Uterus (tissue), 4 donors: Measurements from ENCODE around the gene LASP1. TPM values are rescaled to one million over a fixed set of nuclear protein-coding genes. Genes with fewer than 3 reads are reported as not detected.

Experiments used
- DNase-seq, 2 donors: peaks; one replicate each; pipeline ENCODE4 v3.0.0-alpha.2; 2019 to 2020
- H3K27ac ChIP-seq, 2 donors: fragments of 200-600 bp; sonication (generic); 1 replicate in 1 of 2; 2 replicates in 1 of 2; pipeline ENCODE4 v1.5.1; 2016 to 2018
- H3K27me3 ChIP-seq, 2 donors: fragments of 200-600 bp; sonication (generic); one replicate each; pipeline ENCODE4 v1.5.1; 2018 to 2019; ENCODE audit warnings: control low read depth in 1 of 2
- H3K36me3 ChIP-seq, 2 donors: fragments of 200-600 bp; sonication (generic); one replicate each; pipeline ENCODE4 v1.5.1; 2019; ENCODE audit warnings: control low read depth in 1 of 2
- H3K4me1 ChIP-seq, 2 donors: fragments of 200-600 bp; sonication (generic); one replicate each; pipeline ENCODE4 v1.5.1; 2018 to 2019; ENCODE audit warnings: control low read depth in 1 of 2
- H3K4me3 ChIP-seq, 2 donors: fragments of 200-600 bp; sonication (generic); 1 replicate in 1 of 2; 2 replicates in 1 of 2; pipeline ENCODE4 v1.5.1; 2018 to 2019; ENCODE audit warnings: mild to moderate bottlenecking in 1 of 2
- H3K9me3 ChIP-seq, 2 donors: fragments of 200-600 bp; sonication (generic); one replicate each; pipeline ENCODE4 v1.5.1; 2019; ENCODE audit warnings: control low read depth in 1 of 2
- POLR2A ChIP-seq, 2 donors: fragments of 450-650 bp; IDR thresholded peaks; one replicate each; pipeline ENCODE4 v1.6.1; 2016; ENCODE audit warnings: antibody characterized with exemption in 2 of 2, mild to moderate bottlenecking in 1 of 2, moderate library complexity in 1 of 2
- intact Hi-C: fragments of 100-400 bp; cut with DNase I; formaldehyde crosslinking; loops from one replicate; pipeline ENCODE4 v1.15.1; 2023; ENCODE audit warnings: low total_unique reads
- total RNA-seq, 4 donors: library from RNA; depleted of rRNA in 3 of 4; stranded (reverse); fragments of >200 nt in 3 of 4; gene quantifications; one replicate each; pipeline versions ENCODE4 v1.1.0 to v1.2.4, GENCODE V29; 2014 to 2023
- TF ChIP-seq, protein P1 (sequence below), 4 experiments: fragments of 200-600 bp in 2 of 4; fragments of 450-650 bp in 2 of 4; sonication (generic) in 2 of 4; IDR thresholded peaks; one replicate each; pipeline ENCODE4 v1.5.1; 2016 to 2019; ENCODE audit warnings: antibody characterized with exemption in 4 of 4, mild to moderate bottlenecking in 2 of 4, moderate library complexity in 1 of 4
- donor health status: DM: yes; HTN: yes; CAD: no.

LASP1 gene
- total RNA-seq, 4 donors from 2014 or later: 21.2 to 119 (median 58.2) TPM

GRCh38 chr17:38905375-38905774, 35.5 kb downstream of the LASP1 start:
- H3K36me3 ChIP-seq: no peaks in the 10 kb centered on the region

GRCh38 chr17:38906460-38907228, 36.8 kb downstream of the LASP1 start:
- TF ChIP-seq, protein P1, sequence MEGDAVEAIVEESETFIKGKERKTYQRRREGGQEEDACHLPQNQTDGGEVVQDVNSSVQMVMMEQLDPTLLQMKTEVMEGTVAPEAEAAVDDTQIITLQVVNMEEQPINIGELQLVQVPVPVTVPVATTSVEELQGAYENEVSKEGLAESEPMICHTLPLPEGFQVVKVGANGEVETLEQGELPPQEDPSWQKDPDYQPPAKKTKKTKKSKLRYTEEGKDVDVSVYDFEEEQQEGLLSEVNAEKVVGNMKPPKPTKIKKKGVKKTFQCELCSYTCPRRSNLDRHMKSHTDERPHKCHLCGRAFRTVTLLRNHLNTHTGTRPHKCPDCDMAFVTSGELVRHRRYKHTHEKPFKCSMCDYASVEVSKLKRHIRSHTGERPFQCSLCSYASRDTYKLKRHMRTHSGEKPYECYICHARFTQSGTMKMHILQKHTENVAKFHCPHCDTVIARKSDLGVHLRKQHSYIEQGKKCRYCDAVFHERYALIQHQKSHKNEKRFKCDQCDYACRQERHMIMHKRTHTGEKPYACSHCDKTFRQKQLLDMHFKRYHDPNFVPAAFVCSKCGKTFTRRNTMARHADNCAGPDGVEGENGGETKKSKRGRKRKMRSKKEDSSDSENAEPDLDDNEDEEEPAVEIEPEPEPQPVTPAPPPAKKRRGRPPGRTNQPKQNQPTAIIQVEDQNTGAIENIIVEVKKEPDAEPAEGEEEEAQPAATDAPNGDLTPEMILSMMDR (IDR thresholded peaks at IDR 0.05): no peak
- no peak for TF ChIP-seq POLR2A (IDR thresholded peaks at IDR 0.05)
- peaks cover 0 to 14% of the 10 kb centered on the region in 2 donors for H3K4me1 ChIP-seq
- intact Hi-C loops: no loop called here
- no peaks in the 10 kb centered on the region for H3K27me3 ChIP-seq
- no peak overlapping the region for H3K4me3 ChIP-seq
- no peak for DNase-seq
- peak overlapping the region in 1 of 2 donors; percentile 69 for H3K27ac ChIP-seq
- H3K9me3 ChIP-seq: no peaks in the 10 kb centered on the region
- no peaks in the 10 kb centered on the region for H3K36me3 ChIP-seq

More at GRCh38 chr17:38905375-38905774, 35.5 kb downstream of the LASP1 start:
- intact Hi-C loops: no loop called here
- Histone ChIP-seq H3K4me1 (peaks cover 0 to 27% of the 10 kb centered on the region in 2 donors), H3K27ac (peak overlapping the region in 1 of 2 donors; percentile 69), H3K9me3 (no peaks in the 10 kb centered on the region), H3K4me3 (no peak overlapping the region), H3K27me3 (no peaks in the 10 kb centered on the region)
- DNase-seq: no peak
- no peak for TF ChIP-seq POLR2A (IDR thresholded peaks at IDR 0.05)
- TF ChIP-seq, protein P1 (IDR thresholded peaks at IDR 0.05): no peak

- H3K4me1 ChIP-seq: peaks cover 6 to 15% of the 10 kb centered on the region in 2 donors
- no peaks in the 10 kb centered on the region for H3K36me3 ChIP-seq
- no peak overlapping the region for H3K4me3 ChIP-seq
- H3K9me3 ChIP-seq: no peaks in the 10 kb centered on the region
- no peak for DNase-seq
- TF ChIP-seq, protein P1 (IDR thresholded peaks at IDR 0.05): no peak
- intact Hi-C loops: no loop called here
- peak overlapping the region; percentile 53 to 62 for H3K27ac ChIP-seq
- H3K27me3 ChIP-seq: no peaks in the 10 kb centered on the region
Observed at GRCh38 chr17:38907930-38908675, 38.2 kb downstream of the LASP1 start.

GRCh38 chr17:38908676-38909181, 38.9 kb downstream of the LASP1 start:
- peak overlapping the region; percentile 53 to 62 for H3K27ac ChIP-seq
- H3K27me3 ChIP-seq: no peaks in the 10 kb centered on the region
- TF ChIP-seq, protein P1 (IDR thresholded peaks at IDR 0.05): no peak
- no peak for TF ChIP-seq POLR2A (IDR thresholded peaks at IDR 0.05)
- H3K9me3 ChIP-seq: no peaks in the 10 kb centered on the region
- H3K36me3 ChIP-seq: no peaks in the 10 kb centered on the region
- peaks cover 6 to 18% of the 10 kb centered on the region in 2 donors for H3K4me1 ChIP-seq
- peak in 1 of 2 donors; percentile 21 for DNase-seq
- H3K4me3 ChIP-seq: no peak overlapping the region
- intact Hi-C loops: no loop called here

DNA sequence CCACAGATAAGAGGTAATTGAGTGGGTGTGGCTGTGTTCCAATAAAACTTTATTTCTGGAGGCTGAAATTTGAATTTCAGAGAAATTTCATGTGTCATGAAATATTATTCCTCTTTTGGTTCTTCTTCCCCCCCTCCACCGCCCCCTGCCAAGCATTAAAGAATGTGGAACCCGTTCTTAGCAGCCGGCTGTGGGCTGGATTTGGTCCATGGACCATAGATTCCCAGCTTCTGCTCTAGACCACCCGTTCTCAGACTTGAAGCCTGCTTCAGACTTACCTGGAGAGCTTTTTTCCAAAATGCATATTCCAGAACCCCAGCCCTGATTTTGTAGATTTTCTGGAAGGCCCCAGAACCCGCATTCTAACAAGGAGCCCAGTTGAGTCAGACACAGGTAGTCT, 40.5 kb downstream of the LASP1 start:
- Histone ChIP-seq H3K27ac (no peak overlapping the region), H3K4me3 (no peak overlapping the region), H3K36me3 (no peaks in the 10 kb centered on the region), H3K9me3 (no peaks in the 10 kb centered on the region), H3K4me1 (peaks cover 6 to 18% of the 10 kb centered on the region in 2 donors), H3K27me3 (no peaks in the 10 kb centered on the region)
- DNase-seq: peak; percentile 1 to 9
- intact Hi-C loops: no loop called here
- no peak for TF ChIP-seq POLR2A (IDR thresholded peaks at IDR 0.05)
- TF ChIP-seq, protein P1 (IDR thresholded peaks at IDR 0.05): no peak
